GM19463 (cell line): Measurements from ENCODE around the gene HILPDA.
A peak's percentile ranks its signal among the peaks of the same experiment; 100 is the strongest.
"Not testable (repeated sequence)": the region's sequence is repeated elsewhere in the genome, so short reads cannot be mapped to it uniquely, and the experiment has no call there.

Experiments
- ATAC-seq: cut with Tn5 transposase; IDR thresholded peaks from one replicate; pipeline ENCODE4 v1.9.1; 2021; ENCODE audit warnings: mild to moderate bottlenecking, moderate library complexity; ENCODE audit not compliant: unreplicated experiment

The HILPDA gene

GRCh38 chr7:128459394-128459878 lies 3.8 kb downstream of the HILPDA start:
- ATAC-seq, result peak; percentile 41

GRCh38 chr7:128462460-128462859 lies 6.8 kb downstream of the HILPDA start:
- ATAC-seq, result no peak

- ATAC-seq, result not testable (repeated sequence)
Observed at GRCh38 chr7:128463345-128463744, 7.7 kb downstream of the HILPDA start.

- not testable (repeated sequence) for ATAC-seq
Observed at GRCh38 chr7:128463933-128464332, 8.3 kb downstream of the HILPDA start.

- ATAC-seq, result not testable (repeated sequence)
Observed at GRCh38 chr7:128466871-128467270, 11.2 kb downstream of the HILPDA start.

- peak; percentile 91 for ATAC-seq
Observed at GRCh38 chr7:128476402-128477335, 21.0 kb downstream of the HILPDA start, which contains the start of gene METTL2B. Gene METTL2B, plus strand, starts transcription at chr7:128476748. Its CDS starts 18 bp downstream, at chr7:128476766.

- not testable (repeated sequence) for ATAC-seq
Observed at GRCh38 chr7:128477336-128477690, 21.6 kb downstream of the HILPDA start.

- ATAC-seq, result not testable (repeated sequence)
Observed at GRCh38 chr7:128479082-128479481, 23.4 kb downstream of the HILPDA start.

- ATAC-seq, result not testable (repeated sequence)
Observed at GRCh38 chr7:128488134-128488533, 32.5 kb downstream of the HILPDA start.

GRCh38 chr7:128497405-128497804 lies 41.7 kb downstream of the HILPDA start:
- no peak for ATAC-seq

- not testable (repeated sequence) for ATAC-seq
Observed at GRCh38 chr7:128505416-128505815, 49.7 kb downstream of the HILPDA start.

- peak; percentile 33 for ATAC-seq
Observed at GRCh38 chr7:128506819-128507218, 51.1 kb downstream of the HILPDA start.

- peak; percentile 33 for ATAC-seq
Observed at GRCh38 chr7:128507321-128507993, 51.8 kb downstream of the HILPDA start.
